Fibroblast of the conjunctiva (primary cell): Measurements from ENCODE around the gene TBC1D21.

Source experiments
- DNase-seq: peaks from one replicate; pipeline ENCODE4 v3.0.0-alpha.2; 2010; ENCODE audit warnings: low read depth

TBC1D21 gene

GRCh38 chr15:73889053-73889761 is 15.8 kb downstream of the TBC1D21 start:
- no peak for DNase-seq

GRCh38 chr15:73889762-73890124 is 16.4 kb downstream of the TBC1D21 start:
- no peak for DNase-seq

- DNase-seq: no peak
These were observed 18.3 kb downstream of the TBC1D21 start for GRCh38 chr15:73891328-73892315.

GRCh38 chr15:73892446-73893226 is 19.3 kb downstream of the TBC1D21 start:
- no peak for DNase-seq

GRCh38 chr15:73894133-73894814 is 20.9 kb downstream of the TBC1D21 start:
- DNase-seq: no peak

GRCh38 chr15:73897441-73898261 is 24.3 kb downstream of the TBC1D21 start:
- peak; percentile 63 for DNase-seq

- no peak for DNase-seq
These were observed 26.1 kb downstream of the TBC1D21 start for GRCh38 chr15:73899197-73900094.

- no peak for DNase-seq
These were observed 26.8 kb downstream of the TBC1D21 start for GRCh38 chr15:73900095-73900712.

GRCh38 chr15:73901126-73901810 is 27.9 kb downstream of the TBC1D21 start:
- no peak for DNase-seq

- no peak for DNase-seq
These were observed 29.0 kb downstream of the TBC1D21 start for GRCh38 chr15:73902121-73903020.

- DNase-seq: no peak
These were observed 30.9 kb downstream of the TBC1D21 start for GRCh38 chr15:73904026-73904815.

- no peak for DNase-seq
These were observed 32.0 kb downstream of the TBC1D21 start for GRCh38 chr15:73905225-73905827.

GRCh38 chr15:73906346-73907034 is 33.1 kb downstream of the TBC1D21 start:
- DNase-seq: no peak

- DNase-seq: no peak
These were observed 33.7 kb downstream of the TBC1D21 start for GRCh38 chr15:73907035-73907408.

- peak; percentile 60 for DNase-seq
These were observed 34.9 kb downstream of the TBC1D21 start for GRCh38 chr15:73908030-73908821.
